ENCODE results near the gene PER1. TPM values are rescaled to one million over a fixed set of nuclear protein-coding genes. Genes with fewer than 3 reads are reported as not detected.

The PER1 gene
- total and polyA plus RNA-seq, 7 donors = 48.9 to 278 (median 145) TPM

- H3K9me3 ChIP-seq = no peaks in the 10 kb centered on the region
- H3K36me3 ChIP-seq (ENCODE audit: insufficient read depth in 1 of 2, low read depth in 1 of 2) = no peaks in the 10 kb centered on the region
- no peak for ATAC-seq
- 4 to 9% (median 5%) methylated on average over 49 to 67 of the region's 67 CpGs for WGBS, 3 donors
- no peak for DNase-seq
- H3K27ac ChIP-seq = peak overlapping the region; percentile 96
- H3K4me3 ChIP-seq = peak overlapping the region; percentile 93
- peaks cover 22% of the 10 kb centered on the region for H3K4me1 ChIP-seq
- no peaks in the 10 kb centered on the region for H3K27me3 ChIP-seq (ENCODE audit: insufficient read depth in 3 of 3, low read length in 2 of 3)
- TF ChIP-seq CTCF (IDR thresholded peaks at IDR 0.05) = no peak
- intact Hi-C loops (cut with DNase I) = no loop called here
Observed at GRCh38 chr17:8189041-8189710, 37.0 kb upstream of the PER1 start.

DNA sequence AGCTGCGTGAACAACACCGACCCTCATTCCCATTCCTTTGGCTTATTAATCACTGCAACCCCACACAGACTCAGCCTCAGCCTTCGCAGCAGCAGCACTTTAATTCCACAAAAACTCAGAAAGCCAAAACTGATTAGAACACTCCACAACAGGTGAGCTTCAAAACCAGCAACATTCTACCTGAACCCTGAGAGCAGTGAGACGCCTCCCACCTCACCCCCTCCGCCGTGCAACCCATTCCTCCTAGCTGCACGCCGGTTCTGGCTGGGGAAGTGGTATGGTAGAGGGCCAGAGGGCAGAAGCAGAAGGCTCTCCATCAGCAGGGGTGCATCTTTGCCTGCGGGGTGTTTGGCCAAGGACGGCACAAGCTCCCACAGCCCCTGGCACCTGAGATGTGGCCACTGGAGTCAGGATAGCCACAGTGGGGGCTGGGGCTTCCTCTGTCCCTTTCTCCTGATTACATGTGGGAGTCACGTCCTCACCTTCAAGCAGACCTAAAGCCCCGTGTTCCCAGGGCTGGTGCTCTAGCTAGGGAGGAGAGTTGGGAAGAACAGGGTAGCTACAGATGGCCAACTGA is 36.1 kb upstream of the PER1 start:
- no peak for ATAC-seq
- peak overlapping the region; percentile 93 for H3K4me3 ChIP-seq
- DNase-seq = no peak
- no peak for TF ChIP-seq CTCF (IDR thresholded peaks at IDR 0.05)
- peaks cover 22% of the 10 kb centered on the region for H3K4me1 ChIP-seq
- 32 to 41% (median 34%) methylated on average over 12 of the region's 12 CpGs for WGBS, 3 donors
- peak overlapping the region; percentile 96 for H3K27ac ChIP-seq
- intact Hi-C loops (cut with DNase I) = no loop called here
- H3K9me3 ChIP-seq = no peaks in the 10 kb centered on the region
- H3K36me3 ChIP-seq (ENCODE audit: insufficient read depth in 1 of 2, low read depth in 1 of 2) = no peaks in the 10 kb centered on the region
- H3K27me3 ChIP-seq (ENCODE audit: insufficient read depth in 3 of 3, low read length in 2 of 3) = no peaks in the 10 kb centered on the region

- H3K4me1 ChIP-seq = peaks cover 21% of the 10 kb centered on the region
- no peaks in the 10 kb centered on the region for H3K27me3 ChIP-seq (ENCODE audit: insufficient read depth in 3 of 3, low read length in 2 of 3)
- TF ChIP-seq CTCF (IDR thresholded peaks at IDR 0.05) = no peak
- H3K9me3 ChIP-seq = no peaks in the 10 kb centered on the region
- peak overlapping the region; percentile 93 for H3K4me3 ChIP-seq
- no peaks in the 10 kb centered on the region for H3K36me3 ChIP-seq (ENCODE audit: insufficient read depth in 1 of 2, low read depth in 1 of 2)
- DNase-seq = peak; percentile 89 to 93
- H3K27ac ChIP-seq = peak overlapping the region; percentile 96
- WGBS, 3 donors = 1% methylated on average over 25 of the region's 25 CpGs
- peak; percentile 57 to 68 (median 60) for ATAC-seq
- intact Hi-C loops (cut with DNase I) = loop anchor here (1.0 to 2.0 kb wide), 3 partner anchors 35 to 69 kb away; partner anchors contain the start of gene ALOXE3 (in 1 of the 2)
Observed at GRCh38 chr17:8187517-8188262, 35.5 kb upstream of the PER1 start.

DNA sequence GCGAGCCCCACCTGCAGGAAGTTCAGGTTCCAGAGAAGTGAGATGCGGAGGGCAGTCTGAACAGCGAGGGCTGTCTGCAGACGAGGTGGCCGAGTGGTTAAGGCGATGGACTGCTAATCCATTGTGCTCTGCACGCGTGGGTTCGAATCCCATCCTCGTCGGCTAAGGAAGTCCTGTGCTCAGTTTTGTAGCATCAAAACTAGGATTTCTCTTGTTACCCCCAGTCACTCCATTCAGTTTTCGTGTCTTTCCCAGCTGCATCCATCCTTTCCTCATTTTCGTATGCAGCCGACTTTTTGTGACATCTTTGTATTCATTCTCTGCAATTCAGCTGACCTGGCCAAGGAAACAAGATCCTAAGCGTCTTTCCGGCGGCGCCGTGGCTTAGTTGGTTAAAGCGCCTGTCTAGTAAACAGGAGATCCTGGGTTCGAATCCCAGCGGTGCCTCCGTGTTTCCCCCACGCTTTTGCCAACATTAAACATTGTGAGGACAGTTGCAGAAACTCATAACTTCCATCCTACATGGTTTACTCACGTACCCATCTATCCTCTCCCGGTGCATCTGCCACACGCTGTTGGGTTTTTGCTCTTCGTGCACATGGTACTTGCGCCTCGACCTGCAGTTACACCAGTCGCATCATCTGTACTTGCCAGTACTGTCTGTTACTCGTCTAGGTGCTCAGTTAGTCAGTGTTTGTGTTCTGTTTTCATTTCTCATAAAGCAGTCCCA is 34.7 kb upstream of the PER1 start:
- WGBS, 3 donors = 0 to 1% (median 0%) methylated on average over 32 of the region's 32 CpGs
- no peaks in the 10 kb centered on the region for H3K27me3 ChIP-seq (ENCODE audit: insufficient read depth in 3 of 3, low read length in 2 of 3)
- DNase-seq (peak; percentile 87 to 95), ATAC-seq (peak; percentile 66 to 77 (median 68))
- intact Hi-C loops (cut with DNase I) = loop anchor here (1.0 to 2.0 kb wide), 5 partner anchors 34 to 68 kb away; partner anchors contain the start of genes ALOXE3 (in 1 of the 2) and CTC1 (in 1 of the 2)
- no peaks in the 10 kb centered on the region for H3K36me3 ChIP-seq (ENCODE audit: insufficient read depth in 1 of 2, low read depth in 1 of 2)
- H3K4me3 ChIP-seq = peak overlapping the region; percentile 93
- peaks cover 18% of the 10 kb centered on the region for H3K4me1 ChIP-seq
- H3K27ac ChIP-seq = peak overlapping the region; percentile 96
- H3K9me3 ChIP-seq = no peaks in the 10 kb centered on the region
- TF ChIP-seq CTCF (IDR thresholded peaks at IDR 0.05) = peak; percentile 38
